Ascending aorta (tissue), 2 donors: ENCODE measurements around the gene LRRC59. TPM values are rescaled to one million over a fixed set of nuclear protein-coding genes. Genes with fewer than 3 reads are reported as not detected.

Experiments used
- DNase-seq, 2 donors: peaks; one replicate each; pipeline ENCODE4 v3.0.0-alpha.2; 2019; ENCODE audit warnings: low spot score in 2 of 2
- H3K27ac ChIP-seq, 2 donors: fragments of 200-600 bp; sonication (generic); one replicate each; pipeline ENCODE4 v1.5.1; 2016 to 2017; ENCODE audit warnings: mild to moderate bottlenecking in 1 of 2
- H3K27me3 ChIP-seq: fragments of 200-600 bp; sonication (generic); one replicate; pipeline ENCODE4 v1.5.1; 2017
- H3K36me3 ChIP-seq, 2 donors: fragments of 200-600 bp; sonication (generic); one replicate each; pipeline ENCODE4 v1.5.1; 2016
- H3K4me1 ChIP-seq, 2 donors: fragments of 200-600 bp; sonication (generic); one replicate each; pipeline ENCODE4 v1.5.1; 2016 to 2017; ENCODE audit warnings: mild to moderate bottlenecking in 1 of 2
- H3K4me3 ChIP-seq, 2 donors: fragments of 200-600 bp; sonication (generic); one replicate each; pipeline ENCODE4 v1.5.1; 2016 to 2017; ENCODE audit warnings: mild to moderate bottlenecking in 1 of 2
- H3K9me3 ChIP-seq, 2 donors: fragments of 200-600 bp; sonication (generic); one replicate each; pipeline ENCODE4 v1.5.1; 2016
- intact Hi-C: fragments of 100-400 bp; cut with DNase I; formaldehyde crosslinking; loops from one replicate; pipeline ENCODE4 v1.15.1; 2023
- total RNA-seq: library from RNA; depleted of rRNA; stranded (reverse); fragments of >200 nt; gene quantifications from one replicate; pipeline ENCODE4 v1.1.0, GENCODE V29; 2016
- TF ChIP-seq, protein P1 (sequence below), 3 experiments: fragments of 200-600 bp in 2 of 3; fragments of 450-650 bp in 1 of 3; sonication (generic) in 2 of 3; IDR thresholded peaks; one replicate each; pipeline ENCODE4 v1.5.1; 2016 to 2019; ENCODE audit warnings: antibody characterized with exemption in 3 of 3, mild to moderate bottlenecking in 1 of 3, moderate library complexity in 1 of 3

The LRRC59 gene
- total RNA-seq, 1 donor from 2014 or later = 91.9 TPM

DNA sequence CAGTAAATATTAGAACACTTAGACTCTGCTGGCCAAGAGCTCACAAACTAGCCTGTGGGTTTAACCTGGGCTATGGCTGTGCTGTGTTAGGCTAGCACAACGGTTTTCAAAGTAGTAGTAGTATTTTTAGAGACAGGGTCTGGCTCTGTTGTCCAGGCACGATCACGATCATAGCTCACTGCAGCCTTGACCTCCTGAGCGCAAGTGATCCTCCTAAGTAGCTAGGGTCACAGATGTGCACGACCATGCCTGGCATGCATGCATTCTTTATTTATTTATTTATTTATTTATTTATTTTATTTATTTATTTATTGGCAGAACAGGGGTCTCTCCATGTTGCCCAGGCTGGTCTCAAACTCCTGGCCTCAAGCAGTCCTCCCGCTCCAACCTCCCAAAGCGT lies 34.7 kb downstream of the LRRC59 start:
- Histone ChIP-seq H3K4me3 (no peak overlapping the region), H3K4me1 (peaks cover 0 to 4% of the 10 kb centered on the region in 2 donors), H3K27ac (no peak overlapping the region), H3K36me3 (peaks cover 40 to 43% of the 10 kb centered on the region in 2 donors), H3K27me3 (no peaks in the 10 kb centered on the region), H3K9me3 (no peaks in the 10 kb centered on the region)
- TF ChIP-seq, protein P1, sequence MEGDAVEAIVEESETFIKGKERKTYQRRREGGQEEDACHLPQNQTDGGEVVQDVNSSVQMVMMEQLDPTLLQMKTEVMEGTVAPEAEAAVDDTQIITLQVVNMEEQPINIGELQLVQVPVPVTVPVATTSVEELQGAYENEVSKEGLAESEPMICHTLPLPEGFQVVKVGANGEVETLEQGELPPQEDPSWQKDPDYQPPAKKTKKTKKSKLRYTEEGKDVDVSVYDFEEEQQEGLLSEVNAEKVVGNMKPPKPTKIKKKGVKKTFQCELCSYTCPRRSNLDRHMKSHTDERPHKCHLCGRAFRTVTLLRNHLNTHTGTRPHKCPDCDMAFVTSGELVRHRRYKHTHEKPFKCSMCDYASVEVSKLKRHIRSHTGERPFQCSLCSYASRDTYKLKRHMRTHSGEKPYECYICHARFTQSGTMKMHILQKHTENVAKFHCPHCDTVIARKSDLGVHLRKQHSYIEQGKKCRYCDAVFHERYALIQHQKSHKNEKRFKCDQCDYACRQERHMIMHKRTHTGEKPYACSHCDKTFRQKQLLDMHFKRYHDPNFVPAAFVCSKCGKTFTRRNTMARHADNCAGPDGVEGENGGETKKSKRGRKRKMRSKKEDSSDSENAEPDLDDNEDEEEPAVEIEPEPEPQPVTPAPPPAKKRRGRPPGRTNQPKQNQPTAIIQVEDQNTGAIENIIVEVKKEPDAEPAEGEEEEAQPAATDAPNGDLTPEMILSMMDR (IDR thresholded peaks at IDR 0.05) = no peak
- intact Hi-C loops = no loop called here
- DNase-seq = no peak

DNA sequence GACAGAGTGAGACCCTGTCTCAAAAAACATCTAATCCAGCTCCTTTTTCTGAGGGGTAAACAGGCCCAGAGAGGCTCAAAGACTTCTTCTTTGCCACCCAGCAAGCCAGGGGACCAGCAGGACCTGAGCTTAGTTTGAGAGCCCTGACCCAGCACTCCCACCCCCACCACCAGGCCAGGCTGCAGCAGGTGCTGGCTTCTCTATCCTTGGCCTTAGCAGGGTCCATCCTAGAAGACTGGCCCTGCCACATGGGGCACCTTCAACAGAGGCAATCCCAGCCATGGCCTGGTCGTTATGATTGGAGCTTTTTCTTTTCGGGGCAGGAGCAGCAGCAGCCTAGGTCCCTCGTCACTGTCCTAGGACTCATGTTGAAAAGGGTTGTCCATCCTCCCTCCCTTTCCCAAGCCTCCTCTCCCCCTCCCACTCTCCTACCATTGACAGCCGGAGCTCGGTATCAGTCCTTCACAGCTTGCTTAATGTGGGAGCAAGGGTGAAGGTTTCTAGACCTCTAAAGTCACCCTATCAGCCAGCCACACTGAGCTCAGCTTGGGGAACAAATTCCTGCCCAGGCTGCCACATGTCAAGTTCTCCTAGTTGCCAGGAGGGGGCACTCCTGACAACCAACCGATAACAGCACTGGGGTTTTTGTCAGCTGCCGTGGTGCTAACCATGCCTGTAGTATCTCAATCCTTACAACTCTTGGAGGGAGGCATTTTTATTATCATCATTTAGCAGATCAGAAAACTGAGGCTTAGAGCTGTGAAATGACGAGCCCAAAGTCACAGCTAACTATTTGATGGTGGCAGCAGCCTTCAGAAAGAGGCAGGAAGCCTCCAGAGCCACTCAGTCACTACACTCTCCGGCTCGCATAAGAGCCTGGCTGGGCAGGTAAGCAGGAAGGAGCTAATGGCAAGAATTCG lies 35.5 kb downstream of the LRRC59 start:
- intact Hi-C loops = no loop called here
- Histone ChIP-seq H3K9me3 (no peaks in the 10 kb centered on the region), H3K27me3 (no peaks in the 10 kb centered on the region), H3K4me3 (no peak overlapping the region), H3K4me1 (peaks cover 0 to 4% of the 10 kb centered on the region in 2 donors), H3K27ac (no peak overlapping the region), H3K36me3 (peaks cover 36 to 40% of the 10 kb centered on the region in 2 donors)
- no peak for DNase-seq
- TF ChIP-seq, protein P1 (IDR thresholded peaks at IDR 0.05) = peak in 2 of 3 experiments; percentile 69 to 72

GRCh38 chr17:50360486-50361115 lies 36.7 kb downstream of the LRRC59 start:
- intact Hi-C loops = no loop called here
- Histone ChIP-seq H3K36me3 (peaks cover 40% of the 10 kb centered on the region in 2 donors), H3K9me3 (no peaks in the 10 kb centered on the region), H3K27me3 (no peaks in the 10 kb centered on the region), H3K27ac (no peak overlapping the region), H3K4me3 (no peak overlapping the region), H3K4me1 (peaks cover 0 to 4% of the 10 kb centered on the region in 2 donors)
- DNase-seq = no peak
- TF ChIP-seq, protein P1 (IDR thresholded peaks at IDR 0.05) = no peak

DNA sequence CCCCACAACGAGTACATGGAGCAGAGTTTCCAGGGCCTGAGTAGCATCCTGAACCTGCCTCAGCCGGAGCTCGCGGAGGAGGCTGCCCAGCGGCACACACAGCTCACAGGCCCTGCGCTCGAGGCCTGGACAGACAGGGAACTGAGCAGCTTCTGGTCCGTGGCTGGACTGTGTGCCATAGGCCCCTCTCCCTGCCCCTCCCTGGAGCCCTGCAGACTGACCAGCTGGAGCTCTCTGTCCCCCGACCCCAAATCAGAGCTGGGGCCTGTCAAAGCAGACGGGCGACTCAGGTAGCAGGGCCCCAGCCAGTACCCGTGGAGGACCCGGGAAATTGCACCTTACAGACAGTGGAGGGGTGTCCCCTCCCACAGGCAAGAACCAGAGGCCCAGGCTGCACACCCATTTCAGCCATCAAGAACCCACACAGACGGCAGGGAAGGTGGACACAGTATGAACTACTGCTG lies 37.3 kb downstream of the LRRC59 start:
- intact Hi-C loops = no loop called here
- H3K36me3 ChIP-seq = peaks cover 40 to 46% of the 10 kb centered on the region in 2 donors

DNA sequence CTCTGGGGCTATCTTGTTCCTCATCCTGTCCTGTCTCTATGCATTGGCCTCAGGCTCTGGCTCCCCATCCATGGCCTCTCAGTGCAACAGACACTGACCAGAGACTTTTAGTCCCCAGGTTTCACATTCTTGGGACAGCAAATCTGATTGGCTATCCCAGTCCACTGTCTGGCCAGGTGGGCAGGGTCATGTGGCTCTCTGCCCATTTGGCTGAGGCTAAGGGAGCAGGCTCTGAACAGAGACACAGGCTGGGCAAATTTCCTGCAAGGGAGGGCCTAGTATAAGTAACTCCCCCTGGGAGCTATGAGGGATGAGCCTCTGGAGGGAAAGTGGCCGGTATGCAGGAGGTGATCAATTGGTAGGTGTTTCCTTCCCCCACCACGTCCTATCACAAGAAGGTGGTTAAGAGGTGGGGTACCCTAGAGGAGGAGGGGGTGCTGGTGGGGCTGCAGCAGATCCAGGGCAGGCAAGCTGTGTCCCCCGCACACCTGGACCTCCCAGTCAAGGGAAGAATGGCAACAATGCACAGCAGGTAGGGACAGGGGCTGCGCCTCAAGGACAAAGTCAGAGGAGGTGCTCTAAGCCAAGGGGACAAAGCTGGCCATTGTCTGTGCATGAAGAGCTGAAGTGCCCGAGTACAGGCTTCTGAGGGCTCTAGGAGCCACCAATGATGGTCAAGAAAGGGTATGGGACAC lies 38.2 kb downstream of the LRRC59 start:
- intact Hi-C loops = no loop called here
- no peak for DNase-seq
- peaks cover 0 to 4% of the 10 kb centered on the region in 2 donors for H3K4me1 ChIP-seq
- H3K27ac ChIP-seq = no peak overlapping the region
- no peaks in the 10 kb centered on the region for H3K27me3 ChIP-seq
- peaks cover 48 to 54% of the 10 kb centered on the region in 2 donors for H3K36me3 ChIP-seq
- H3K4me3 ChIP-seq = no peak overlapping the region
- H3K9me3 ChIP-seq = no peaks in the 10 kb centered on the region
- TF ChIP-seq, protein P1 (IDR thresholded peaks at IDR 0.05) = no peak

More for the DNA sequence above, 37.3 kb downstream of the LRRC59 start:
- TF ChIP-seq, protein P1 (IDR thresholded peaks at IDR 0.05) = no peak
- Histone ChIP-seq H3K4me3 (no peak overlapping the region), H3K9me3 (no peaks in the 10 kb centered on the region), H3K4me1 (peaks cover 0 to 4% of the 10 kb centered on the region in 2 donors), H3K27ac (no peak overlapping the region), H3K27me3 (no peaks in the 10 kb centered on the region)
- DNase-seq = no peak
